NCI-H510A (cell line): ENCODE measurements around the gene ZNF516.

Experiments
- DNase-seq: peaks from one replicate; lab custom pipeline; 2025; lab: John Stamatoyannopoulos, UW

Gene ZNF516

DNA sequence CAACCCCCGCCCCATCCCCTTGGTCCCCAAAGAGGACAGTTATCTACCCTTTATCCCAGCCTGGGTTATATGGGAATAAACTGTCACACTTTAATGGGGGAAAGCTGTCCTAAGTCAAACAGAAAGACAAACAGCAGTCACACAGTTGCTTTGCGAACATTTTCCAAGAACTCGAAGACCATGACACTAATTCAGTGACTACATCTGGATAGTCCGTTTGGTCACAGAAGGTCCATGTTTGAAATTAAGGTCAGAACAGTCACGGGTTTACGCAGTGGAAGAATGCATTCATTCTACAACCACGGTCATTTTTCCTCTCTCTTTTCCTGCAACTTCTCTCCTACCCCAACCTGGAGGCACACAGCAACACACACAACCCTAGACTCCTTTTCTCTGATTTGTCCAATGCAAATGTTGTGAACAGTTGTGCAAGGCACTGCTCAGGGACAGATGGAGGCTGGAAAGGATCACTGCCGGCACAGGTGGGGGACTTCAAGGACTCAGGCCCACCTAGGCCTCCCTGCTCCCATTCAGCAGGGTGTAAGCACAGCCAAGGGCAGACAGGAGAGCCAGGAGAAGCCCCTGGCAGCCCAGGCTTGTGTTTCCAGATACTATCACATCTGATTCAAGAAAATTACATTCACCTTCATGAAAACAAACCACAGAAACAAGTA is 39.9 kb downstream of the ZNF516 start:
- DNase-seq, result no peak

DNA sequence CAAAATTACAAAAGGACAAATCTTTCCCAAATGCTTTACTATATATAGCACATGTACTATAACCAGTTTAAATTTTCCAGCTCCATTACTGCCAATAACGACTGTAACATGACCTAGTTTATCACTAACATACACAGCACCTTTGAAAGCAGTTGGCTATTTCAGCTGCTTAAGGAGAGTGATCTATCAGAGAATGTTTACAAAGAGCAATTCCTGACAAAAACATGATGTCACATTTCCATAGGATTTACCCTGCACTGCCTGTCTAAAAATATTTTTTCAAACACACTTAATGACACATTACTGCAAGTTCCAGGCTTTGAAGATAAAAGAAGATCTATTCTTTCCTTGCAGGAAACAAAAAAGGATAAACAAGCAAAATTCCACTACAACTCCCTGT is 40.6 kb downstream of the ZNF516 start:
- DNase-seq, result no peak

DNA sequence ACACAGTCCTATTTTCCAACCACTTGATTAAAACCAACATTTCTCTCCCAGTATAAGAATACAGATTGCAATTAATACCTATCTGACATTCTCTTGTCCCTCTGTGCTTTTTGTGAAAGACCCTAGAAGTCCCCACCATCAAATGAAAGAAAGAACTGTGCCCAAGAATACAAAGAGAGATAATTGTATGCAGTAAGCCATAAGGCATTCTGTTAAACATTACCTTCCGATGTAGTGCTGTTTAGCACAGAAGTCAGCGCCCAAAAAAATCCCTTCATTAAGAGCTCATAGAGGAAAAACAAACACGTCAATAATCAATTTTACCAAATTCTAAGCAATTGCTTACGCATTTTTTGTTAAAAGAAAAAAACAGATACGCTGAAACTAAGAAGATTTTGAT is 41.1 kb downstream of the ZNF516 start:
- DNase-seq, result no peak

DNA sequence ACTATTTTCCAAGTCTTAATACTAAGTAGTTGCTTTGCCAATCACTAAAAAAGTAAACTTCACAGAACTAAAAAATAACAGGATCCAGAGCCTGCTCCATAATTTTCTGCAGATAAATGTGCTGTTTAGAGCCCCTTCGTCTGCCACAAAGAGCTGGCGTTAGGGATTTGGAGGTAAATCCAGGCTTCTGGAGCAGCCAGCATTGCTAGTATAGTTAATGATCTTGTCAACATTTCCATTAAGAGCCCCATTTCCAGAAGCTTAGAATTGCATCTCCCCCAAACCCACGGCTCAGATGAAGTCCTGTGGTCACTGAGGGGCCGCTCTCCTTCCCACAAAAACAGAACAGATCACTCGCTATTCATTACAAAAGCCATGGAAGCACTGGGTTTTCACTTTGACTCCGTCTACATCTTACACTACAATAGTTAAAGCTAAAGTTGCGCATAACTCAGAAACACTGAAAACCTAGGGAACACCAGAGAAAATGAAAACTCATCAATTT is 41.9 kb downstream of the ZNF516 start:
- no peak for DNase-seq

DNA sequence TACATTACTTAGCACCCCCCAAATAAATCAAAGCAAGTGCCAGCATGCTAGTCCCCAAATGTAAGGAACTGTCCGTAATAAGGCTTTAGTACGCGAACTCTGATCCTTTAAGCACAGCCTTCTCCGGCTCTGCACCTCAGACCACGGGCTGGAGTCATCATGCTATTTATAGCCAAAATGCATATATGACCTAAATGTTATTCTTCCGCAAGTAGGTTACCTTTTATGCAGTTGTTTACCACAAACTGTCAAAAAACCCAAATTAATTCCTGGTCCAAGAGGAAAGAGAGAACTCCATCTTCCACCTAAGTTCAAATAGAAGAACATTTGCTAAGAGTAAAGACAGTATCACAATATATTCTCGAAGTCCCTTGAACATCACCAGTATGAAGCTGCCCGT is 42.7 kb downstream of the ZNF516 start:
- DNase-seq, result no peak

DNA sequence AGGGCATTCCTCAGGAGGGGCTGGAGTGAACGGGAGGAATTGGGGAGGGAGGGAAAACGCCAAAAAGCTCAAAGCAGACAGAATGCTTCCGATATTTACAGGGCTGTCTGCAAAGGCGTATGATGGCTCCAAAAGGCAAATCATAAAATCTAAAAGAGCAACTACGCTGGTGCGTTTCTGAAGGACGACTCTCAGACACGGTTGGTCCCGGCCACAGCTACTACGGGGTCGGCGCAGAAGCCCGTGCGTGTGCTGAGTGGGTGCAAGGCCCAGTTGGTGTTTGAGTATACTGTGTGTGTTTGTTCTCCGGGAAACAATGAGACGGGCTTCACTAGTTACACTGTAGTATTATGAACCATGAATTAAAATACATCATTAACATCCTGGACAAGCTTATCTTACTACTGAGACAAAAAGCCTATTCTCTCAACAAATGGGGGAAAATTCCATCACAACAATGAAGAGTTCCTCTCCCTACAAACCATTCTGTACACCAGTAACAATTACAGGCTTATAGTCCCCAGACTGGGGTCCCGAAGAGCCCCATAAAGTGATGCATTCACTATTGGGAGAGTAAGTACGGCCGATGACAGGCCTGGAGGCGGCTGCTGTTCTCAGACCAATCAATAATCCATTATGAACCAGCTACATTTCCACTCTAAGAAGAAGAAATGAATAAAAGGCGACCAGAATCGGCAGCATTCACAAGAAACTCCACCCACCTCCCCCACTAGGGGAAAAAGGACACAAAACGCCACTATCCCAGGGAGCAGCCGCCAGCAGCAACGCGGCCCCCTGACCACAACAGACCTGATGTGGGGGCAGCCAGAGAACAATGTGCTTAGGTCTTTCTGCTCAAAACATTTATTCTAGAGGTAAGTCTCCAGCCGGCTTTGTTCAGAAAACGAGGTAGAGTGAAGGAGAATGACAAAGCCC is 43.4 kb downstream of the ZNF516 start:
- peak; percentile 32 for DNase-seq

DNA sequence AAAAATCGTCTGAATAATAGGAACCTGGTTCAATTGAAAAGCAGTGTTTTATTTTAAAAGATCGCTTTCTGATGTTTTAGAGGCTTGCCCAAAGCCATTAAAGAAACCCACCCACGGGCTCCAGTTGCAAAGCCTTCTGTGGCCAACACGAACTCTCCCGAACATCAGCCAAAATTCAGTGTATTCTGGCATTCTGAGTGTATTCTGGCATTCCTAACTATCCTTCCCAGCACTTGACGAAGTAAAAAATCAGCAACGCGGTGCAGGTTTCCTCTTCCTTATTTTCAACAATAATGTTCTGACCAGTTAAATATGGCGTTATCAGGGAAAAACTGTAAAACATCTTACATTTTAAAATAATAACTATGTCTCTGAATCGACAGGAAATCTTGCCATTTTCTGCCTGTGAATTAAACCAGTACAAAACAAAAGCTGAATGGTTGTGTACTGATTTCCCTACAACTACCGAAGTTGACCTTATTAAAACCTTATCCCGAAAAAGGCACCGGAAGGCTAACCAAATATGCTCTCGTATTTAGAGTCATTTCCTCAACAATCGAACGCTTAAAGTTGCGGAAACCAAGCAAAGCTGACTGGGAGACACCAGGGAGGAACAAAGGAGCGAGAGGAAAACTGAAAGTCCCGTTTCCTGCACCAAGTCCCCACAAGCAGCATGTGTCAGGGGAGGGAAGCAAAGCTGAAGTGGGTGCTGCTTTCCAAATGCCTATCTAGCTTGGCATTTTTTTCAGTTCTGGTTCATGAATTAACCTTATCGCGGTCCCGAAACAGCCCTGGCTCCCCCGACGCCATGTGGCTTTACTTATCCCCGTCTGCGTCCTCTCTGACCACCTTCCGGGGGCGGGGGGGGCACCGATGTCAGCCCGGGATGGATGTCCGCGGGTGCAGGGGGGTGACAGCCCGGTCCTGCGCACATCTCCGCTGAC is 44.3 kb downstream of the ZNF516 start:
- DNase-seq, result peak; percentile 47

DNA sequence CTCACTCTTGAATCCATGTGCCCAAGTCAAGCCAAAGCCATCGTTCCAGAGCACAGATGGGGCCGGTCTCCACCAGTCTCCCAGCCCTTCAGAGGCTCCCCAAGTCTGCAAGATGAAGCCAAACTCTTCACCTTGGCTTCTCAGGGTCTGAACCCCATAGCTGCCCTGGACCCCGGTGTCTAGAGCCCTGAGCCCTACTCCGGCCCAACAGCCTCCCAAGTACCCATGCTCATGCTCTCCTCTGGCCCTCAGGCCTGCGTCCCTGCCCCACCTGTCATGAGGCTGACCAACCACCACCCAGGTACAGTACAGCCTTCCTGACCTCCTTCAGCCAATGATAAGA is 46.0 kb downstream of the ZNF516 start:
- DNase-seq, result no peak

DNA sequence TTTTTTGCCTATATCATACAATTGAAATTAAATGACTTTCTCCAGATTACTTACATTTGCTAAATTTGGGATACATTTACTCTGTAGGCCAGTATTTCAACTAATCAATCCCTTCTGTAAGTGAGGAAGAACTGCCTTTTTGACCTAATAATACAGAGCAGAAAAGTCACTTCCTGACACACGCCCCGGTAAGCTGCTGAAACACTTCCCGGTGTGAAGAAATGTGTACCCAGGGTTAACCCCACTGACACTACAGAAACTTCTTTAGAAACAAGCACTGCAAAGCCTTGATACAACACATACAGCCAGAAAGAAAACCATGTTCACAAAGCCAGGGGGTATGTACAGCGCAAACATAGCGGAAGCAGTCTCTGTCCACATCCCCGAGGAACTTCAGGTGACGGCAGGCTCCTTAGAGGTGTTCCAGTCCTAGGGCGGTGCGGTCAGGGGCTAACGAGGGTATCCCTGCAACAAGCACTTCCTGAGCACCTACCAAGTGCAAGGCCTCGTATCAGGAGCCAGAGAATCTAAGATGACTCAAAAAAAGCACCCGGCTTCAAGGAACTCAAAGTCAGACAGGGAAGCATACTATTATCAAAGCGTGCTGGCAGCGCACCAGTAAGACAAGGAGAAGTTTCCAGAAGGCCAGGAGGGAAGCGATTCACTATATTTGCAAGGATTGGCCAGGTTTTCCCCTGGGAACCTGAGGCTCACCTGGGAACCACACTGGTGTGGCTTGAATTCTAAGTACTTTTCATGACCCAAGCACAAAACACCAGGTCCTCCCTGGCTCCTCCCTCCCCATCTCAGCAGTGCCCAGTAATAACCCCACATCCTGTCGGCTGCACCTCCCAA is 46.6 kb downstream of the ZNF516 start:
- DNase-seq, result no peak

DNA sequence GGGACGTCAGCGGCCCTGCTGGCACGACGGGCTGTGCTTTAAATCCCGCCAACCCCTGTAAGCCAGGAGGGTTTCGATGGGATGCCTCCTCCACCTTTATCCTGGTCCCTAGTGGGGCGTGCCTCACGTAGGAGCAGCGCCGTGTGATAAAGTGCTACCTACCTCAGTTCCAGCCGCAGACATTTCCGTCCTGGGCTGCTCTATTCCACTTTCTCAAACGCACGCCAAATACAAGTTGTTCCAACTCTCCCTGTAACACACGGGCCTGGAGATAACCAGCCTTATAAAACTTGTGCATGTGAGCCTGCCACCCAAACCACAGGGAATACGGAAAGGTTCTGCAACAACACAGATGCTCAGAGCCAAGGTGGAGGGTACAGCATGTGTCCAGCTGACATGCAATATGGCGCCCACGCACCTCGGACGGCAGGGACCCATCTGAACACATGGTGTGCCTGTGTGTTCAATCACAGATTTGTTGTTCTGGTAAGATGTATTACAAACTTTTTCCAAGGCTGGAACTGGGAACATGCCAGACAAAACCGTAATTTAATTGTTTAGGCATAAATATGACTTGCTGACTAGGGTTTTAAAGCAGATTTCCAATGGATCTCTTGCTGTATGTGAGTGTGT is 47.7 kb downstream of the ZNF516 start:
- DNase-seq, result no peak

DNA sequence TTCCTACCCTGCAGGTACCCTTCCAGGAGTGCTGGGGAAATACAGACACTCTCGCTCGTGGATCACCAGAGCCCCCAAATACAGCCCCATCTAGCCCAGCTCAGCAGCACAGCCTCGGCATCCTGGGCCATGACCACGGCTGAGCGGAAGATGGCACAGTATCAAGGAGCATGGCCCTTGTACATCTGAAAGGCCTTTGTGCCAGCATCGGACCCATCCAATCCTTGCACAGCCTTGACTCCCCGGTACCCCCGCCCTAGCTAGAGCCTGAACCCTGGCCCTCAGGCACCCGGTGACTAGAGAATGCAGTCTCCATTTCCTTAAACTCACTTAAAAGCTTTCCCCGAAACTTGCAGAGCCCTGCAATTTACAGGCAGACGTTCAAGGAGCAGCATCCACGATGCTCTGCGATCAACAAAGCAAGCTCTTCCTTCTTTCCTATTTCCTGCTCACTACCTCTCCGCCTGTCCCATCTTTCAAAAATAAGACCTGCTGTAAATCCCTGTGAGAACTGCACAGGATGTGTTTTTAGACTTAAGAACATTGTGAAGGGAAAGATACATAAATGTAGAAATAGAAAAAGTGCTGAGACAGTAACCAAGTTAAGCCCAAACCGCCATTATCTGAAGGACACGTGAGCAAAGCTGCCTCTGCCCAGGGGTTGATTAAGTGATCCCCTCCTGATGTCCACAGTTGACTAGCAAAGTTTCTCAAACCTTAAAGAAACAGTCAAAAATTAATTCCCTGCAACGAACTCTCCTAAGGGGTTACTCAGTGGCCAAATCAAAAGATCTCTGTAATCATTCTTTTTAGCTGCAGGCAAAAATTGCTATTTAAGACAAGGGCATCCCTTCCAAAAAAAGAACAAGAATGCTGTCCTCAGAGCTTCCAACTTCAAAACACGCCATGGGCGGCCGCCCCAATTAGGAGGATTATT is 48.5 kb downstream of the ZNF516 start:
- DNase-seq, result no peak

DNA sequence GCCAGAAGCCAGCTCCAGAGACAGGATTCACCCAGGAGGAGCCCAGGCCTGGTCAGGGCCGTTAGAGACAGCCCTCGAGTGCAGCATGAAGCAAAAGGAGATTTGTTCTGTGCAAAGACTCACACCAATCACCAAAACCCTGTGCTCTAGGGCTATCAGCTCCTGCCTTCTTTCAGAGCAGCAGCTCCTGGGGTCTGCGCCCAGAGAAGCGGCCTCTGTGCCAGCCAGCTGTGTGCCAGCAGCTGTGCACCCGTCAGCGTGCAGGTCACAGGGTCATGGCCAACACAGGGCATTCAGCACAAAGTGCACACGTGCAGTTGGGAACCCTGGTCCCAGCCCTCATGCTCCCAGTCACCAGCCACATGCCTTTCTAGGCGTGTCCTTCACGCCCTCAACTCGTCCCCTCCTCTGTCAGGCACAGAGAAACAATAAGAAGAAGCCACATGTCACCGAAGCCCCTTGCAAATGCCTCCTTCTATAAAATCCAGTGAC is 49.3 kb downstream of the ZNF516 start:
- DNase-seq, result no peak

DNA sequence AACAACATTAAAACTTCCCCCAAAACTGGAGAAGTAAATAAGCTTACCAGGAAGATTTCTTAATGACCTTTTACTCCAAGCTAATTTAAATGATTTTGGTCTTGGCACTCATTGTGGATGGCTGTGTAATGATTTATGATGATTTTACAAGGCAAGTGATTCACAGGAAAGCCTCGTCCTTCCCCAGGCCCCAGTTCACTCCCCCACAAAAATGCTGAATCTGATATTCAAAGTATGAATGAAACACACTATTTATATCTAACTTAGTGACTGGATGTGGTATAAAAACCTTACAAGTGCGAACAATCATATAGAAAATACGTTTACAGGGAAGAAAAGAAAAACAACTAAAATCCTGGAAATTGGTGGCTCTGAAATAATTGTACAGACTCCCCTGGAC is 49.8 kb downstream of the ZNF516 start:
- DNase-seq, result no peak

DNA sequence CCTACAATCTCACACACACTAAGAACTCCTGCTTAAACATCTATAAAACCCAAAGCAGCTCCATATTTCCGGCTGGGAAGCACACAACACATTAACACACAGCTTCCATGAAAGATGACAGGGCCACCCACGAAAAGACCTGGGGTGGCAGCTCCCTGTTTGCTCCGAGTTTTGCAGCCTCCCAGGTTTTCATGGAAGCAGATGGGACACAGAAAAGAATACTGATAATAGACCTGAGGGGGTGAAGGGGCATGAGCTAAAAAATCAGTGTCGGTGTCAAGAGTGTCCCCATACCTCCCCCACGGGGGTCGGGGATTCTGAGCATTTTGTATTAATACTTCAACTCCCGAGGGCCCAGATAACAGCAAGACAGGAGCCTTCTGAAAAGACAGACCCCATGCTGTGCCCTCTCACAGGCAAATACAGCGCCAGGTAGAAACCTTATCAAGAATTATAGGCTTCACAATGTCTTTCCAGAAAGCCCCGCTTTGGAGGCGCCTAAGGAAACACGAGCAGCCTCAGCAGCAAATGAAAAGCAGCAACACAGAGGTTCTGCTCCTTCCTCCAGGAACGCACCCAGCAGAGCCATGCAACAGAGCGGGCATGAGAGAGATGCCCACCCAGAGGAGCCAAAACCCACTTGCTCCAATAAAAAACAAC is 50.5 kb downstream of the ZNF516 start:
- no peak for DNase-seq

DNA sequence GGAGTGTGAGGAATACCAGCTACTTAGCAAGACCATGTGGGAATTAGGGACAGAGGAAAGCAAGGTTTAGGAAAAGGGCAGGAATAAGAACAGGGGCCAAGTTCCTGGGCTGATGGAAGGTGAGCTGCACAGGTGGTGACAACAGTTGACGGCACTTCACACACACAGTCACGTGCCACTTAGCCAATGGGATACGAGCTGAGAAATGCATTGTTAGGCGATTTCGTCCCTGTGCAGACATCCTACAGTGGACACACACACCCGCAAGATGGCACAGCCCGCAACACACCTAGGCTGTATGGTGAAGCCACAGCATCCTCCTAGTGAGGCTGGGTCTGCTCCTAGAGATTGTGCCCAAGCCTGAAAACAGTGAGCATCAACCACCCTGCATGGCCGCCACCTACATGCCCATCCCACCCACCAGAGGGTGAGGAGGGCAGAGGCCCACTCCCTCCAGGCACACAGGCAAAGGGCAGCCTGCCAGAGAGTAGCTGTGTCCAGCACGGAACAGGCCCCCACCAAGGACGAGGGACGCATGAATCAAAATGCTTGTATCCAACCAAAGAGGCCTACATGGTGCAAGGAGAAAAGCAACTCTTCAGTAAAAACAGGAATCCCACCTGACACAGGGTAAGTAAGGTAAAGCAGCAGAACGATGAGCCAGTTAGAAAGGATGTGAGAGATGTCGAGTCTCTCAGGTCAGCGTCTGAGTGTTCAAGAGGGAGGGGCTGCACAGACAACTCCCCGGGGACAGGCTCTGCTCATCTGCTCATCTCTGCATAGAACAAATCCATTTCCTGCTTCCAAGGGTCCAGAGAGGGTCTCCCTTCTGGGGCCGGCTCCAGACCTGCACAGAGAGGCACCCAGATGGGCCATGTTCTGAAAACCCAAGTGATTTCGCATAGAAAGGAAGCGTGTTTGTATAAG is 51.3 kb downstream of the ZNF516 start:
- peak; percentile 47 for DNase-seq

DNA sequence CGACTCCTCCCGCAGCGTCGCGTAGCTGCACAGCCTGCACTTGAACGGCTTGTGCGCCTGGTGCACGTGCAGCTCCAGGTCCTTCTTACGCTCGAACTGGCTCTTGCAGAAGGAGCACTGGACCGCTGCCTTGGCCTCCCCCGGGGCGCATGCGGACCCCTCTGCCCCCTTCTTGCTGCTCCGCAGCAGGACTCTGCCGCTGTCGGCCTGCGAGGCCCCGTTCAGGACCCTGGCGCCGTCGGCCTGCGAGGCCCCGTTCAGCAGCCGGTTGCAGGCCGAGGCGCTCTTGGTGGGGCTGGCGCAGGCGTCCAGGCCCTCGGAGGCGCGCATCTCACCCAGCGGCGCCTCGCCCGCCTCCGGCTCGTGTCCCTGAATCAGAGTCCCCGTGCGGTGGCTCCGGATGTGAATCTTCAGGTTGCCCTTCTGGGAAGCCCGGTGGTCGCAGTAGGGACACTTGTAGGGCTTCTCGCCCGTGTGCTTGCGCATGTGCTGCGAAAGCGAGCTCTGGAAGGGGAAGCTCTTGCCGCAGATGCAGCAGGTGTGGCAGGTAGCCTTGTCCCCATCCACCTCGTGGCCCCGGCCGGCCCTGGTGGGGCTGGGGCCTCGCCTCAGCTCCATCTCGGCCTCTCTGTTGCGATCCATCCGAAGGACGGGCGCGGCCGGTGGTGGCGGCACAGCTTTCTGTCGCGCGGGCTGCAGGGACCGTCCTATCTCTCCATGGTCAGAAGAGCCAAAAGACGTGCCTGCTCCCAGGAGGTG is 52.5 kb downstream of the ZNF516 start:
- DNase-seq, result no peak
